ENCODE results near the gene PTP4A1. TPM values are rescaled to one million over a fixed set of nuclear protein-coding genes. Genes with fewer than 3 reads are reported as not detected.
"Not testable (repeated sequence)": the region's sequence is repeated elsewhere in the genome, so short reads cannot be mapped to it uniquely, and the experiment has no call there.

PTP4A1 gene
- total RNA-seq, 2 donors from 2014 or later: 23.0 to 29.6 TPM

- Histone ChIP-seq H3K27ac (no peak overlapping the region), H3K9me3 (no peaks in the 10 kb centered on the region), H3K4me1 (ENCODE audit: control insufficient read depth in 1 of 2, low read depth in 2 of 2) (peaks cover under 1 to 1% of the 10 kb centered on the region in 2 donors), H3K27me3 (replicated peaks; ENCODE audit: insufficient read depth) (no peaks in the 10 kb centered on the region), H3K36me3 (peaks cover 28% of the 10 kb centered on the region), H3K4me3 (no peak overlapping the region)
- DNase-seq (ENCODE audit: low spot score): no peak
- no peak for ATAC-seq (ENCODE audit: insufficient number of reproducible peaks, low FRiP score, low read depth)
- TF ChIP-seq CTCF (IDR thresholded peaks at IDR 0.05): no peak
These were observed 9.2 kb downstream of the PTP4A1 start for GRCh38 chr6:63581355-63582013.

GRCh38 chr6:63582579-63583231, 10.4 kb downstream of the PTP4A1 start:
- Histone ChIP-seq H3K9me3 (no peaks in the 10 kb centered on the region), H3K36me3 (peaks cover 22% of the 10 kb centered on the region)
- TF ChIP-seq CTCF (IDR thresholded peaks at IDR 0.05): no peak

GRCh38 chr6:63584125-63584514, 11.8 kb downstream of the PTP4A1 start:
- H3K27ac ChIP-seq: no peak overlapping the region
- peaks cover 22% of the 10 kb centered on the region for H3K36me3 ChIP-seq
- no peak for ATAC-seq (ENCODE audit: insufficient number of reproducible peaks, low FRiP score, low read depth)

More at GRCh38 chr6:63582579-63583231, 10.4 kb downstream of the PTP4A1 start:
- Histone ChIP-seq H3K4me3 (no peak overlapping the region), H3K27me3 (replicated peaks; ENCODE audit: insufficient read depth) (no peaks in the 10 kb centered on the region), H3K27ac (no peak overlapping the region), H3K4me1 (ENCODE audit: control insufficient read depth in 1 of 2, low read depth in 2 of 2) (no peaks in the 10 kb centered on the region)
- DNase-seq (ENCODE audit: low spot score) (no peak), ATAC-seq (ENCODE audit: insufficient number of reproducible peaks, low FRiP score, low read depth) (no peak)

GRCh38 chr6:63584566-63584965, 12.3 kb downstream of the PTP4A1 start:
- TF ChIP-seq CTCF (IDR thresholded peaks at IDR 0.05): no peak
- Histone ChIP-seq H3K4me1 (ENCODE audit: control insufficient read depth in 1 of 2, low read depth in 2 of 2) (no peaks in the 10 kb centered on the region), H3K36me3 (peaks cover 22% of the 10 kb centered on the region), H3K27ac (no peak overlapping the region), H3K27me3 (replicated peaks; ENCODE audit: insufficient read depth) (no peaks in the 10 kb centered on the region), H3K9me3 (no peaks in the 10 kb centered on the region), H3K4me3 (no peak overlapping the region)
- ATAC-seq (ENCODE audit: insufficient number of reproducible peaks, low FRiP score, low read depth) (no peak), DNase-seq (ENCODE audit: low spot score) (no peak)

More at GRCh38 chr6:63584125-63584514, 11.8 kb downstream of the PTP4A1 start:
- TF ChIP-seq CTCF (IDR thresholded peaks at IDR 0.05): no peak
- Histone ChIP-seq H3K4me3 (no peak overlapping the region), H3K27me3 (replicated peaks; ENCODE audit: insufficient read depth) (no peaks in the 10 kb centered on the region), H3K4me1 (ENCODE audit: control insufficient read depth in 1 of 2, low read depth in 2 of 2) (no peaks in the 10 kb centered on the region), H3K9me3 (no peaks in the 10 kb centered on the region)
- DNase-seq (ENCODE audit: low spot score): no peak

- not testable (repeated sequence) for H3K4me1 ChIP-seq (ENCODE audit: control insufficient read depth in 1 of 2, low read depth in 2 of 2); DNase-seq (ENCODE audit: low spot score); H3K4me3 ChIP-seq; H3K9me3 ChIP-seq; H3K27me3 ChIP-seq (replicated peaks; ENCODE audit: insufficient read depth); H3K27ac ChIP-seq; ATAC-seq (ENCODE audit: insufficient number of reproducible peaks, low FRiP score, low read depth)
- H3K36me3 ChIP-seq: peaks cover 12% of the 10 kb centered on the region
These were observed 13.4 kb downstream of the PTP4A1 start for GRCh38 chr6:63585652-63586051.

Data from thoracic aorta (tissue), 2 donors.